ENCODE measurements around the gene ATP11A.
"Not testable (repeated sequence)": the region's sequence is repeated elsewhere in the genome, so short reads cannot be mapped to it uniquely, and the experiment has no call there.

The ATP11A gene

DNA sequence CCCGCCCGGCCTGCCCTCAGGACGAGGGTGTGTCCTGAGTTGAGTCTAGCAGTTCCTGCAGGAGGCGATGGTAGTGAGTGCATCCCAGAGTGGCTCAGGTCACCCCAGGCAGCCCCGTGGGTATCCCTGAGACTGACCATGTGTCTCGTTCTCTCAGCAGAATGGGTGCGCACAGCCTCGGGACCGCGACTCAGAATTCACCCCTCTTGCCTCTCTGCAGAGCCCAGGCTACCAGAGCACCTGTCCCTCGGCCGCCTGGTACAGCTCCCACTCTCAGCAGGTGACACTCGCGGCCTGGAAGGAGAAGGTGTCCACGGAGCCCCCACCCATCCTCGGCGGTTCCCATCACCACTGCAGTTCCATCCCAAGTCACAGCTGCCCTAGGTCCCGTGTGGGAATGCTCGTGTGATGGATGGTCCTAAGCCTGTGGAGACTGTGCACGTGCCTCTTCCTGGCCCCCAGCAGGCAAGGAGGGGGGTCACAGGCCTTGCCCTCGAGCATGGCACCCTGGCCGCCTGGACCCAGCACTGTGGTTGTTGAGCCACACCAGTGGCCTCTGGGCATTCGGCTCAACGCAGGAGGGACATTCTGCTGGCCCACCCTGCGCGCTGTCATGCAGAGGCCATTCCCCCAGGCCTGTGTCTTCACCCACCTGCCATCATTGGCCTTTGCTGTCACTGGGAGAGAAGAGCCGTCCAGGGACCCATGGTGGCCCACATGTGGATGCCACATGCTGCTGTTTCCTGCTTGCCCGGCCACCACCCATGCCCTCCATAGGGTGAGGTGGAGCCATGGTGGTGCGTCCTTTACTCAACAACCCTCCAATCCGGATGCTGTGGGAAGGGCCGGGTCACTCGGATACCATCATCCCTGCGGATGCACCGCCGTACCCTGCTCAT lies 192.1 kb downstream of the ATP11A start:
- no peak for DNase-seq (ENCODE audit: low read depth)

GRCh38 chr13:112882555-112883024 lies 192.8 kb downstream of the ATP11A start:
- no peak for DNase-seq (ENCODE audit: low read depth)

- DNase-seq (ENCODE audit: low read depth) = no peak
Observed at GRCh38 chr13:112883241-112883945, 193.6 kb downstream of the ATP11A start.

GRCh38 chr13:112884700-112885099 lies 194.9 kb downstream of the ATP11A start:
- not testable (repeated sequence) for DNase-seq (ENCODE audit: low read depth)

GRCh38 chr13:112885242-112885781 lies 195.5 kb downstream of the ATP11A start:
- no peak for DNase-seq (ENCODE audit: low read depth)

GRCh38 chr13:112885782-112886268 lies 196.0 kb downstream of the ATP11A start:
- no peak for DNase-seq (ENCODE audit: low read depth)

DNA sequence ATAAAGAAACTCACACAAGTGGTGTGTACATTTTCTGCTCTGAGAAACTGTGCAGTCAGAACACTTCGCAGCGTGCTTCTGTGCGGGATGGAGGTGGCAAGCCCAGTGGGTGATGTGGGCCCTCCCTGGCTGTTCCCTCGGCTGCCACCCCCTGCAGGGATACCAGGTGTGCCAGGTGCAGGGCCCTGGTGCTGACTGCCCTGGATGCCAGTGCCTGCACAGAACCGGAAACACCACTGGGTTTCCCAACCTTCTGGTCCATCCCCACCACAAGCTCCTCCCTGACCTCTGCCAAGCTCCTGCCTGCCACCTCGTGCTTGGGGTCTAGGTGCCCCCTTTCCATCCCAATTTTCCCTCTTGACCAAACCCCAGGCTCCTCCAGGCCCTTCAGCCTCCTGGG lies 197.3 kb downstream of the ATP11A start:
- no peak for DNase-seq (ENCODE audit: low read depth)

GRCh38 chr13:112887557-112887991 lies 197.7 kb downstream of the ATP11A start:
- no peak for DNase-seq (ENCODE audit: low read depth)

GRCh38 chr13:112888238-112889111 lies 198.6 kb downstream of the ATP11A start:
- DNase-seq (ENCODE audit: low read depth) = no peak

- no peak for DNase-seq (ENCODE audit: low read depth)
Observed at GRCh38 chr13:112889351-112890290, 199.8 kb downstream of the ATP11A start.

- DNase-seq (ENCODE audit: low read depth) = no peak
Observed at GRCh38 chr13:112890316-112891145, 200.7 kb downstream of the ATP11A start.

DNA sequence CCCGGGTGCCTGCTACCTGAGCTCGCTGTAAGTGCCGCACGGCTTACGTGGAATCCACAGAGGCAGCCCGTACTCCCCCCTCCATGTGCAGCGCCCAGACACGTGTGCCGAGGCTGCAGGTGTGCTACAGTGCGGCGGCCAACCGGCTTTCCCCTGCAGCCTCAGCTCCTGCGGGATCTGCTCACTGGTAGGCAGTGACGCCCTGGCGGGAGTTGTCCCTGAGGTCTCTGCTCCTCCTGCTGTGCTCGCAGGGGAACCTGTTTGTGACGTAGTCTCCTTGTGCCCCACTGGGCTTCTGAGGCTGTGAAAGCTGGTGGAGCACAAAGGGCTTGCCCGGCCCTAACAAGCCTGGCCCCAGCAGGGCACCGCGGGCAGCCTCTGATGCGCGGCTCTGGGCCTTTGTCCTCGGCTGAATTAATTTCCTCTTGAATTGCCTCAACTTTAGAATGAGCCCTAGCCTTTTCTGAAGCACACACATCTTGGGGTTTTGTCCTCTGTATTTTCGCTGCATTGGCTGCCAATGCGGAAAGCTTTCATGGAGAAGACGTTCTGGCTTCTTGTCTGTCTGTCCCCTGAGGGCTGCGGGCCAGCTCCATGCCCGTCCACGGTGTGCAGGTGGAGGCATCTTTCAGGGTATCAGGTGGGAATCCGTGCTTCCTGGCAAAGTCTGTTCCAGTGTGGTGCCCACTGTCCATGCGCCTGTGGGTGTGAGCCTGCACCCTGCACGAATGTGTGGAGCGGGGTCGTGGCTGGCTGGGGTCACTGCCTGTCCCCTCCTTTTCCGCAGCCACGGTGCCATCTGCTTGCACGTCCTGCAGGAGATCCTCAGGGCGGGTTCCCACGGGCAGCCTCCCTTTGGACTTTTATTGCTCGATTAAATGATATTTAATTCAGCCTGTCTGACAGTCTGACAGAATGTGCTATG lies 201.9 kb downstream of the ATP11A start:
- DNase-seq (ENCODE audit: low read depth) = no peak

DNA sequence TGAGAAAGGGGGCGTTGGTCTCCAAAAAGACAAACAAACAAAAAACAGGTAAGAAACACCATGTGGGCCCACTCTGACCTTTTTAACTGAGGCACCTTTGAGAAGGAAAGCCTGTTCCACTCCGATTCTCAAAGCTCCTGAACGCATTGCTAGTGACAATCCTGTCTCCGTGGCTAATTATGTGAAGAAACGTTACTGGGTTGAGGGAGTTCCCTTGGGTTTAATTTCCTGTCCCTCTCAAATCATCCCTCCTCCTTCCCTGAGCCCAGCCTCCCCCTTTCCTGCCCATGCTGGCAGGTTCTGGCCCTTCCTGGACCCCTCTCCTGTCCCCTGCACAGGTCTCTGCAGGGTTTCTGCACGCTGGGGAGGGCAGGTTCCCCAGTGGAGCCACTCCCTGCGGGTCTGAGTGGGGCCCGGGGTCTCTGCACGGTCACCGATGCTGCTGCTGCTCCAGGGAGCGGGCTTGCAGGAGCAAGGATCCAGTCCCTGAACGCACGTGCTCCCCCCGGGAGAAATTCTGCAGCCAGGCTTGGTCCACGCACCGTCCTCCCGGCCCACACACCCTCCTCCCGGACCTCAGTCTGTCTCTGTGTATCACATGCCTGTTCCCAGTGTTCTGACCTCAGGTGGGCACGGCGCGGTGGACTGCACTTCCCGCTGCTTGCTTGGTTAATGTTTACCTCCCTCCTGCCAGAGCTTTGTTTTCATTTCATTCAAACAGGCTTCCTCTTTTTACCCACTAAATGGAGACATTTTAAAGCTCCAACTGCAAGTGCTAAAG lies 202.8 kb downstream of the ATP11A start:
- DNase-seq (ENCODE audit: low read depth) = no peak

DNA sequence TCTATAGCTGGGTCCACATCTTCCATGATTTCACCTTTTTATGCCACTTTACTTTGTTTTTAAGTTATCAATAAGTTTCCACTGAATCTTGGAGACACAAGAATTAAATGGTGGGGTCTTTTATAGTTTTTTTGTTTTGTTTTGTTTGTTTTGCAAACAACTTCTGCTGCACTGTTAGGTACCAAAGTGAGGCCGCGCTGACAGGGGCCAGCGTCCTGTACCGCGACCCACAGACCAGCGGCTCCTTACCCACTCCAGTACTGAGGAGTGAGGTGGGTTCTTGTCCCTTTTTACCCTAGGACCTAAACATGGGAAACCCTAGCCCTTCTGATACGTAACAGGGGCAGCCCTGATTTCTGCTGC lies 203.3 kb downstream of the ATP11A start:
- no peak for DNase-seq (ENCODE audit: low read depth)

DNA sequence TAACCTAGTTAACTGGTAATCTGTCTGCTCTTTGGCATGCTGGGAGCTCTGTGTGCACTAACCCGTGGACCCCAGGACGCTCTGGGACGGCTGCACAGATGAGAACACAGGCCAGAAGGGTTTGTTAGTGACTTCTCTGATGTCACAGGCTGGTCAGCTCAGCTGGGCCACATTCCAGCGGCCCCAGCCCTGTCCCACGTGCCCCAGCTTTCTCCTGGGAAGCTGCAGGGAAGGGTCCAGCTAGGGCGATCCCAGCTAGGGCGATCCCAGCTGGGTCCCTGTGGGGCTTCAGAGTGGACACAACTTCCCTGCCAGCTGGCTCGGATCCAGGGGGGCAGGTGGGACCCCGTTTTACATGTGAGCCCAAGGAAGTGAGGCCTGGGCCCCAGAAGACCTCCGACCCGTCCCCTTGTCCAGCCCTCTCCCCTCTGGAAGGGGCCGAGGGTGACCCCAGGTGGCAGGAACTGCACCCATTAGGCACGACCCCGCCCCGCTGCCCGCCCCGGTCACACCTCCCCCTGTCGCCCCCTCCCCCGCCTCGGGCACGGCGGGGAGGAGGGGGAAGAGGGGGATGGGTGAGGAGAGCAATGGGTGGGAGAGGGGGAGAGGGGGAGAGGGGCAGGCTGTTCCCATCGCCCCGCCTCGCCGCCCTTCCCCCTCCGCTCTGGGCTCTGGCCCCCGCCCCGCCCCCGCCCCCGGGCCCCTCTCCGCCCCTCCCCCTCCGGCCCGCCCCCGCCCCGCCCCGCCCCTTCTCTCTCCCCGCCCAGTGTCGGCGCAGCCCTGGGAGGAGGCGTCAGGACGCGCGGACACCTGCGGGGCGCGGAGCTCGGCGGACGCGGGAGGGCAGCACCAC lies 204.0 kb downstream of the ATP11A start:
- DNase-seq (ENCODE audit: low read depth) = no peak

GRCh38 chr13:112894423-112894672 lies 204.5 kb downstream of the ATP11A start:
- no peak for DNase-seq (ENCODE audit: low read depth)
